OCI-LY7 (cell line): ENCODE measurements around the gene TPMT. TPM values are rescaled to one million over a fixed set of nuclear protein-coding genes. Genes with fewer than 3 reads are reported as not detected.

ENCODE experiments used
- BruUV-seq: library from RNA; stranded (reverse); fragments of 400-500 nt; replicated peaks from 2 replicates; lab custom pipeline; 2021; lab: Mats Ljungman, UMichigan
- CTCF ChIA-PET: fragments of 300-600 bp; sonication (Branson Sonifier 250); formaldehyde crosslinking; loops from one replicate; lab custom pipeline; 2022; ENCODE audit warnings: antibody characterized with exemption; ENCODE audit not compliant: unreplicated experiment; lab: Charles Lee
- POLR2A ChIA-PET: fragments of 300-600 bp; sonication (Branson Sonifier 250); formaldehyde crosslinking; loops from one replicate; lab custom pipeline; 2022; ENCODE audit warnings: antibody characterized with exemption; lab: Charles Lee
- DNase-seq: peaks from one replicate; pipeline ENCODE4 v3.0.0-alpha.2; 2015; ENCODE audit warnings: low spot score
- H2AFZ ChIP-seq: fragments of 200-600 bp; sonication (generic), shearing (Covaris generic); 2 replicates; pipeline ENCODE4 v1.6.1; 2014; ENCODE audit warnings: mild to moderate bottlenecking, antibody characterized with exemption, low read length, moderate library complexity
- H3K27ac ChIP-seq: fragments of 200-600 bp; sonication (generic); 2 replicates; pipeline ENCODE4 v1.5.1; 2014; ENCODE audit warnings: mixed run types, low read depth, mild to moderate bottlenecking, moderate library complexity, low read length, inconsistent platforms; ENCODE audit not compliant: poor library complexity, severe bottlenecking
- H3K36me3 ChIP-seq: fragments of 200-600 bp; sonication (generic); 2 replicates; pipeline ENCODE4 v1.6.1; 2014; ENCODE audit warnings: mild to moderate bottlenecking, antibody characterized with exemption, low read length, moderate library complexity, mixed read lengths; ENCODE audit not compliant: insufficient read depth
- H3K4me1 ChIP-seq: fragments of 200-600 bp; sonication (generic); 2 replicates; pipeline ENCODE4 v1.5.1; 2014; ENCODE audit warnings: mild to moderate bottlenecking, low read length; ENCODE audit not compliant: insufficient read depth, poor library complexity, severe bottlenecking
- H3K4me2 ChIP-seq: fragments of 200-600 bp; sonication (generic); 2 replicates; pipeline ENCODE4 v1.6.1; 2014; ENCODE audit warnings: mild to moderate bottlenecking, low read length
- H3K4me3 ChIP-seq: fragments of 200-600 bp; sonication (generic); 2 replicates; pipeline ENCODE4 v1.5.1; 2014; ENCODE audit warnings: mild to moderate bottlenecking, low read depth, low read length; ENCODE audit not compliant: poor library complexity, severe bottlenecking
- H3K79me2 ChIP-seq: fragments of 200-600 bp; sonication (generic); 2 replicates; pipeline ENCODE4 v1.6.1; 2016; ENCODE audit warnings: low read depth, mild to moderate bottlenecking, low read length, moderate library complexity, mixed read lengths; ENCODE audit not compliant: insufficient read depth
- H3K9me2 ChIP-seq: fragments of 200-600 bp; sonication (generic); 2 replicates; pipeline ENCODE4 v1.6.1; 2016; ENCODE audit warnings: mild to moderate bottlenecking, low read length, mixed read lengths; ENCODE audit not compliant: insufficient read depth
- H3K9me3 ChIP-seq: fragments of 200-600 bp; sonication (generic); 2 replicates; pipeline ENCODE4 v1.6.1; 2014; ENCODE audit warnings: mild to moderate bottlenecking, mixed run types, low read length, mixed read lengths
- H4K20me1 ChIP-seq: fragments of 200-600 bp; sonication (generic); 2 replicates; pipeline ENCODE4 v1.6.1; 2014; ENCODE audit warnings: mild to moderate bottlenecking, antibody characterized with exemption, low read length, moderate library complexity, mixed read lengths; ENCODE audit not compliant: insufficient read depth
- CTCF ChIP-seq: fragments of 200-600 bp; sonication (generic); conservative IDR thresholded peaks from 2 replicates; pipeline ENCODE4 v1.5.1; 2014; ENCODE audit warnings: mild to moderate bottlenecking, antibody characterized with exemption, low read length, moderate library complexity, mixed read lengths
- EZH2phosphoT487 ChIP-seq: fragments of 200-600 bp; sonication (generic); IDR thresholded peaks from 2 replicates; pipeline ENCODE4 v1.6.1; 2018; ENCODE audit warnings: low read depth, borderline replicate concordance, mild to moderate bottlenecking, mixed run types, antibody characterized with exemption, low read length, moderate library complexity, mixed read lengths
- intact Hi-C: fragments of 100-400 bp; cut with micrococcal nuclease; formaldehyde crosslinking; loops from one replicate; pipeline ENCODE4 v1.10.0; 2022; ENCODE audit not compliant: unreplicated experiment
- total RNA-seq, 2 experiments: library from RNA; depleted of rRNA in 1 of 2; stranded (reverse); fragments of >200 nt in 1 of 2; shearing (Covaris generic) in 1 of 2; gene quantifications; 2 replicates each; pipeline ENCODE4 v1.2.3, GENCODE V29; 2014 to 2022

The TPMT gene
- total RNA-seq, 2 experiments from 2014 or later: 6.0 to 8.4 TPM

GRCh38 chr6:18171871-18172270, 17.0 kb upstream of the TPMT start:
- BruUV-seq: no TSS peak

GRCh38 chr6:18168264-18168663, 13.4 kb upstream of the TPMT start:
- no peaks in the 10 kb centered on the region for H3K4me1 ChIP-seq
- H3K4me3 ChIP-seq: no peak overlapping the region
- peaks cover 11% of the 10 kb centered on the region for H3K9me3 ChIP-seq
- H3K4me2 ChIP-seq: no peak overlapping the region
- CTCF ChIA-PET: no interaction called here
- TF ChIP-seq EZH2phosphoT487 (no peak), CTCF (no peak)
- H3K27ac ChIP-seq: no peak overlapping the region
- H4K20me1 ChIP-seq: no peaks in the 10 kb centered on the region
- H3K9me2 ChIP-seq: no peaks in the 10 kb centered on the region
- no TSS peak for BruUV-seq
- POLR2A ChIA-PET: interaction anchor here (0.6 kb wide), 1 partner anchor 49 kb away, joined by 3 read pairs; no protein-coding TSS in a partner anchor
- H3K36me3 ChIP-seq: peaks cover 91% of the 10 kb centered on the region
- DNase-seq: no peak
- no peak overlapping the region for H2AFZ ChIP-seq
- intact Hi-C loops: no loop called here
- H3K79me2 ChIP-seq: no peaks in the 10 kb centered on the region

More at GRCh38 chr6:18171871-18172270, 17.0 kb upstream of the TPMT start:
- H3K4me2 ChIP-seq: no peak overlapping the region
- H3K4me3 ChIP-seq: no peak overlapping the region
- H3K79me2 ChIP-seq: no peaks in the 10 kb centered on the region
- H3K4me1 ChIP-seq: no peaks in the 10 kb centered on the region
- peaks cover 94% of the 10 kb centered on the region for H3K36me3 ChIP-seq
- H4K20me1 ChIP-seq: no peaks in the 10 kb centered on the region
- intact Hi-C loops: no loop called here
- TF ChIP-seq CTCF (no peak), EZH2phosphoT487 (no peak)
- no peak for DNase-seq
- H3K9me3 ChIP-seq: peaks cover 11% of the 10 kb centered on the region
- no peak overlapping the region for H3K27ac ChIP-seq
- POLR2A ChIA-PET: interaction anchor here (0.9 kb wide), 1 partner anchor 12 kb away, joined by 5 read pairs; no protein-coding TSS in a partner anchor
- H2AFZ ChIP-seq: no peak overlapping the region
- no peaks in the 10 kb centered on the region for H3K9me2 ChIP-seq
- CTCF ChIA-PET: no interaction called here

- no peaks in the 10 kb centered on the region for H3K9me2 ChIP-seq
- CTCF ChIA-PET: interaction anchor here (0.5 kb wide), 1 partner anchor 17 kb away, joined by 3 read pairs; no protein-coding TSS in a partner anchor
- peaks cover 11% of the 10 kb centered on the region for H3K9me3 ChIP-seq
- H3K4me2 ChIP-seq: no peak overlapping the region
- no peak for DNase-seq
- no TSS peak for BruUV-seq
- no peaks in the 10 kb centered on the region for H3K79me2 ChIP-seq
- TF ChIP-seq CTCF (no peak), EZH2phosphoT487 (no peak)
- H3K4me3 ChIP-seq: no peak overlapping the region
- intact Hi-C loops: no loop called here
- no peak overlapping the region for H3K27ac ChIP-seq
- no peaks in the 10 kb centered on the region for H4K20me1 ChIP-seq
- POLR2A ChIA-PET: interaction anchor here (0.6 to 1.6 kb wide), 7 partner anchors 9 to 511 kb away, joined by 3 to 5 read pairs (median 3); no protein-coding TSS in a partner anchor
- H3K36me3 ChIP-seq: peaks cover 90% of the 10 kb centered on the region
- no peak overlapping the region for H2AFZ ChIP-seq
- no peaks in the 10 kb centered on the region for H3K4me1 ChIP-seq
These were observed 11.6 kb upstream of the TPMT start for GRCh38 chr6:18166312-18167036.
